GM08714 (cell line): ENCODE data around the gene SPG11.

ENCODE experiments used
- H3K4me3 ChIP-seq: fragments of 200-500 bp; sonication (Bioruptor generic); 2 replicates; pipeline ENCODE4 v1.5.1; 2014; ENCODE audit warnings: mild to moderate bottlenecking, low read length, inconsistent platforms
- ZNF274 ChIP-seq: IDR thresholded peaks from 2 replicates; pipeline ENCODE4 v1.6.1; 2012; ENCODE audit warnings: mild to moderate bottlenecking, low read depth, low read length

SPG11 gene

GRCh38 chr15:44620081-44620480 is 43.4 kb downstream of the SPG11 start:
- H3K4me3 ChIP-seq: no peak overlapping the region
- no peak for TF ChIP-seq ZNF274

- no peak for TF ChIP-seq ZNF274
- no peak overlapping the region for H3K4me3 ChIP-seq
These were observed 46.5 kb downstream of the SPG11 start for GRCh38 chr15:44616974-44617373.

DNA sequence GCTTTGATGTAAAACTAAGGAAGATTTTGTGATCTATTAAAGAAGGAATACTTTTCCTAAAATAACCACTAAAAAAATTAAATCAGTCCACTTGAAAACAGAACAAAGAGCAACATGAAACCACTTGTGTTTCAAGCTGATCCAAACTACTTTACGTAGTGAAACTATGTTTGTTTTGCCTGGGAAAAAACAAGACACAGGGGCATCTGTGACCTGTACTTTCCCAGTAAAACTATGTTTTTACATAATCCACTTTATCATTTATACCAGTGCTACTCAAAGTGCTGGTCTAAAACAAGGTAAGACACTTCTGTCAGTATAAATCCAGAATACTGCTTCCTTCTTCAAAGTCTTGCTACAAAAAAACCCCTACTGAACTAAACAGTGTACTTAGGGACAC is 56.7 kb downstream of the SPG11 start:
- H3K4me3 ChIP-seq: no peak overlapping the region
- TF ChIP-seq ZNF274: no peak

DNA sequence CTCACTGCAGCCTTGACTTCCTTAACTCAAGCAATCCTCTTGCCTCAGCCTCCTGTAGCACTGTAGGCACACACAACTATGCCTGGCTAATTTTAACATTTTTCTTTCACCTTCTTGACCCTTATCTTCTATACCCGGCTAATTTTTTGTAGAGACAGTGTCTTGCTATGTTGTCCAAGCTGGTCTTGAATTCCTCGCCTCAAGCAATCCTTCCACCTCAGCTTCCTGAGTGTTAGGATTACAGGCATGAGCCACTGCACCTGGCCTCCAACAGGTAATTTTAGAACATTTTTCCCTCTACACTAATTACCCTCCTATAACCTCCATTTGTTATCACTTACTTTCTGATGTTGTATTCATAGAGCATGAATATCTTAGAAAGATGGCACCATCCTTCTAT is 60.3 kb downstream of the SPG11 start:
- H3K4me3 ChIP-seq: no peak overlapping the region
- no peak for TF ChIP-seq ZNF274

GRCh38 chr15:44598892-44599291 is 64.6 kb downstream of the SPG11 start:
- TF ChIP-seq ZNF274: no peak
- no peak overlapping the region for H3K4me3 ChIP-seq

- no peak for TF ChIP-seq ZNF274
- H3K4me3 ChIP-seq: no peak overlapping the region
These were observed 65.4 kb downstream of the SPG11 start for GRCh38 chr15:44598066-44598465.

- TF ChIP-seq ZNF274: no peak
- no peak overlapping the region for H3K4me3 ChIP-seq
These were observed 66.9 kb downstream of the SPG11 start for GRCh38 chr15:44596511-44597010.

DNA sequence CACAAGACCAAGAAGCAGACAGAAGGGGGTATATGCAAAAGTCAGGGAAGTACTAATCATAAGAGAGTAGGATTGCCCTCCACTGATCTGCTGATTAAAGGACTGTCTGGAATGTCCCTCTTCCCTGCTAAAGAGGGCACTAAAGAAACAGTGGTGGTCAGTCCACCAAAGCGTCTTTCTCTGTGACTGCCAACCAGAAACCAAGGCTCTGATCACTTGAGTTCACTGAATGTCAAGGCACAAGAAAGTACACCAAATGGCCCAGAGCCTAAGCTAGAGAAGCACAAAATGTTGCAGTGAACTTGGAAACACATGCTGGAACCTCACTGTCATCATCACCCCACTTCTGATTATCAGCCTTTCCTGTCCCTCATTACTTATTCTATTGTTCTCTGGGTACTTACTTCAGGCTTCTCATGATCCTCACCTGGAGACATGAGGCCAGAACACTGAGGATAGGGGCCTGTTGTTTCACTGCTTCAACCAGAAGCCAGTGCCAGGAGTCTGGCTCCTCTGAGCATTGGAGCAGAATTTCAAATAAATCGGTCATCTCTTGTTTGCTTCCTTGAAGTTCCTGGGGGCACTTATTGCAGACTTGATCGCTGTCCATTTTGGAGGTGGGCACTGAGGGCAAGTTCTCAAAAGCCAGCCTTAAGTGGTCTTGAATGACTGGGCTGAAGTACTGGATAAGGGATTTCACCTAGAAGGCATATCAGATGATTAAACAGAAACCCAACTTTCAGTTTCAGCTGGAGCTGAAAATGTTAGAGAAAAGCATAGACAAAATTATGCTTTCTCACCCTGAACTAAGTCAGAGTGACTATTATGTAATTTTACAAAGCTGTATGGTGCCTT is 67.6 kb downstream of the SPG11 start:
- no peak for TF ChIP-seq ZNF274

GRCh38 chr15:44595246-44595645 is 68.2 kb downstream of the SPG11 start:
- no peak overlapping the region for H3K4me3 ChIP-seq
- no peak for TF ChIP-seq ZNF274

More for the DNA sequence above, 67.6 kb downstream of the SPG11 start:
- H3K4me3 ChIP-seq: no peak overlapping the region

DNA sequence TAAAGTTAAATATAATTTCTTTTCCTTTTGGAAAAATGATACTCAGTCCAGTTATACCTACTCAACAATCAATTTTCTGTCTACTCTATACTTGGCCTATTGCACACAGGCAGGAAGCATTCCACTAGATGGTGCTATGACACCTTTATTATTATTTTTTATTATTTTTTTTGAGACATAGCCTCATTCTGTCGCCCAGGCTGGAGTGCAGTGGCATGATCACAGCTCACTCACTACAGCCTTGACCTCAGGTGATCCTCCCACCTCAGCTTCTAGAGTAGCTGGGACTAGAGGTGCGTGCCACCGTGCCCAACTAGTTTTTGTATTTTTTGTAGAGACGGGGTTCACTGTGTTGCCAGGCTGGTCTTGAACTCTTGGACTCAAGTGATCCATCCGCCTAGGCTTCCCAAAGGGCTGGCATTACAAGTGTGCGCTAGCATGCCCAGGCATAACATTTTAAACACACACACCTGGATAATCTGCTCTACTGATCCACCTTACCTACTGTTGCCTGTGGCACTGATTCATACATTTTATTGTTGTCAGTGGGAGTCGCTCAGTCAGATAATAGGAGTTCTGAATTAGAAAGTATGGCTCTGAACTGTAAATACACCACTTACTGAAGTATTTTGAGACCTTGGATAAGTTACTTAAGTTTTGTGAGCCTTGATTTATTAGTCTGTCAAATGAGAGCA is 70.3 kb downstream of the SPG11 start:
- no peak overlapping the region for H3K4me3 ChIP-seq
- TF ChIP-seq ZNF274: no peak

DNA sequence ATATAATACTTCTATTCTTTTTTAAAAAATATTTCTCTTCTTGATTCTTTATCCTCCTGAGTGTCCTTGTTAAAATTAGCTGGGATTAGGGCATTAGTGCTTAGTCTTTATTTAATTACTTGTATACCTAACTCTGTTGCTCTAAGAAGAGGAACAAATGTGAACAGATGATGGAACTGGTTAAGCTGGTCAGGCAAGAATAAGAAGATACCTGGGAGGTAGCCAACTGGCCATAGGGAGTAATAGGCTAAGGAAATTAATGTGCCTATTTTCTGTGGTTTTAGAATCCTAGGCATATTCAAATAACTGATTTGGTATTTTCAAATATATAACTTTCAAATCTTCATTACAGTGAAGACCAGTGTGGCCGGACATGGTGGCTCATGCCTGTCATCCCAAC is 72.1 kb downstream of the SPG11 start:
- no peak overlapping the region for H3K4me3 ChIP-seq
- TF ChIP-seq ZNF274: no peak

DNA sequence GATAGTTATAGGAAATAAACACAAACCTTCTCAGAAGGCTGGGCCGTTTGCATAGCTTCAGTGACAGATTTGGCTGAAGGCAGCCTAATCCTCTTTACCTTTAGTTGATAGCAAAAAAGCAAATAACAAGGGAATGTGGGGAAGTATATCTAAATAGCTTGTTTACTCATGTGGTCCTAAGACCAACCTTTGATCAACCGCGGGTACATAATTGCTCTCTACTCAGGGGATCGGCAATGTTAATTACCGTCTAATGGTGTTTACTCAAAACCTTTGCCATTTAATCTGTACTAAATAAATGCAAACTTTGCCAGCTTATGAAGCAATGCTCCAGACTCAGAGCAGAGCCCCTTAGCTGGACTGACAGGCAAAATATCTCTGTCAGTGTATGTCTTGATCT is 74.9 kb downstream of the SPG11 start:
- TF ChIP-seq ZNF274: no peak
- H3K4me3 ChIP-seq: no peak overlapping the region

DNA sequence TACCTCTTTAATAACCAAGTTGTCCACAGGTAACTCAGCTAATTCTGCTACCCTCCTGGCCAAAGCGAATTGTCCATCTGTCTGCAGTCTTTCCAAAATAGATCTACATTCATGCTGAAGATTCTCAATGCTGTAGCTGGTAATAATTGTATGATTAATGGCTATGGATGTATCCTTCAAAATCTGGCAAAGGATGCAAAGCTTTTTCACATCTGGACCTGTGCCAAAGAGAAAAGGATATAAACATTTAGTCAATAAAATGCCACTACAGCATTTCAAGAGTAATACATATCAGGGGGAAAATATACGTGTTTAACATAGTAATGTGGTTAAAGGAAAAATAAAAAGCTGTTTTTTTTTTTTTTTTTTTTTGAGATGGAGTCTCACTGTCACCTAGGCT is 77.8 kb downstream of the SPG11 start:
- no peak for TF ChIP-seq ZNF274
- H3K4me3 ChIP-seq: no peak overlapping the region

- no peak overlapping the region for H3K4me3 ChIP-seq
- no peak for TF ChIP-seq ZNF274
These were observed 79.2 kb downstream of the SPG11 start for GRCh38 chr15:44584162-44584749.

GRCh38 chr15:44580105-44580504 is 83.4 kb downstream of the SPG11 start:
- no peak overlapping the region for H3K4me3 ChIP-seq
- no peak for TF ChIP-seq ZNF274

- H3K4me3 ChIP-seq: no peak overlapping the region
- no peak for TF ChIP-seq ZNF274
These were observed 88.7 kb downstream of the SPG11 start for GRCh38 chr15:44574734-44575133.
